HepG2 (cell line): Measurements from ENCODE around the gene ENTPD7. TPM values are rescaled to one million over a fixed set of nuclear protein-coding genes. Genes with fewer than 3 reads are reported as not detected.

Experiments
- ATF4 ChIP-seq, 2 experiments: fragments of 450-650 bp in 1 of 2; sonication (generic) in 1 of 2; formaldehyde crosslinking; IDR thresholded peaks; 2 replicates each; pipeline versions ENCODE4 v1.5.0 to v1.8.0; 2020 to 2022; ENCODE audit warnings: mild to moderate bottlenecking in 1 of 2, missing genetic modification reagents in 1 of 2
- ATM ChIP-seq: fragments of 450-650 bp; IDR thresholded peaks from 2 replicates; pipeline ENCODE4 v1.7.1; 2017; ENCODE audit warnings: mild to moderate bottlenecking, borderline replicate concordance
- HES4 ChIP-seq: sonication (generic); formaldehyde crosslinking; IDR thresholded peaks from 2 replicates; pipeline ENCODE4 v1.9.0; 2021; ENCODE audit warnings: mild to moderate bottlenecking, missing genetic modification reagents, borderline replicate concordance
- JUN ChIP-seq: sonication (generic); formaldehyde crosslinking; IDR thresholded peaks from 2 replicates; pipeline ENCODE4 v1.4.0; 2020; ENCODE audit warnings: mild to moderate bottlenecking, missing genetic modification reagents
- KDM1A ChIP-seq: IDR thresholded peaks from 2 replicates; pipeline ENCODE4 v1.6.1; 2016; ENCODE audit warnings: missing compliant biosample characterization
- MED13 ChIP-seq: sonication (generic); formaldehyde crosslinking; IDR thresholded peaks from 2 replicates; pipeline ENCODE4 v1.5.0; 2020; ENCODE audit warnings: missing genetic modification reagents
- MXD1 ChIP-seq: sonication (generic); formaldehyde crosslinking; IDR thresholded peaks from 2 replicates; pipeline ENCODE4 v1.4.0; 2020; ENCODE audit warnings: mild to moderate bottlenecking, missing genetic modification reagents
- NFE2 ChIP-seq: sonication (generic); formaldehyde crosslinking; IDR thresholded peaks from 2 replicates; pipeline ENCODE4 v1.4.0; 2020; ENCODE audit warnings: missing genetic modification reagents
- PHF5A ChIP-seq: IDR thresholded peaks from one replicate; pipeline ENCODE4 v1.6.1; 2018; ENCODE audit warnings: low read depth, missing genetic modification reagents; ENCODE audit not compliant: unreplicated experiment
- RBM22 ChIP-seq: fragments of 200-400 bp; formaldehyde crosslinking; optimal IDR thresholded peaks from 2 replicates; pipeline ENCODE3; 2017; ENCODE audit warnings: mild to moderate bottlenecking, low read length, moderate library complexity
- RFXANK ChIP-seq: IDR thresholded peaks from 2 replicates; pipeline ENCODE4 v1.6.1; 2016
- SALL2 ChIP-seq: sonication (generic); formaldehyde crosslinking; IDR thresholded peaks from 2 replicates; pipeline ENCODE4 v1.8.1; 2023; ENCODE audit warnings: mild to moderate bottlenecking, missing genetic modification reagents, inconsistent platforms
- TOE1 ChIP-seq: sonication (generic); formaldehyde crosslinking; IDR thresholded peaks from 2 replicates; pipeline ENCODE4 v1.4.0; 2020; ENCODE audit warnings: mild to moderate bottlenecking, missing genetic modification reagents
- ZBED4 ChIP-seq: sonication (generic); formaldehyde crosslinking; IDR thresholded peaks from 2 replicates; pipeline ENCODE4 v1.4.0; 2020; ENCODE audit warnings: missing genetic modification reagents, borderline replicate concordance
- ZBTB21 ChIP-seq: sonication (generic); formaldehyde crosslinking; IDR thresholded peaks from 2 replicates; pipeline ENCODE4 v1.4.0; 2020; ENCODE audit warnings: missing genetic modification reagents
- ZHX2 ChIP-seq, 2 experiments: sonication (generic) in 1 of 2; formaldehyde crosslinking in 1 of 2; IDR thresholded peaks; 2 replicates each; pipeline versions ENCODE4 v1.6.1 to v1.9.0; 2014 to 2022; ENCODE audit warnings: antibody characterized with exemption in 1 of 2, borderline replicate concordance in 1 of 2, inconsistent platforms in 1 of 2, low read depth in 1 of 2, missing genetic modification reagents in 1 of 2
- ZNF670 ChIP-seq: sonication (generic); formaldehyde crosslinking; IDR thresholded peaks from 2 replicates; pipeline ENCODE4 v1.8.0; 2022; ENCODE audit warnings: mild to moderate bottlenecking, missing genetic modification reagents, borderline replicate concordance
- ZNF776 ChIP-seq: sonication (generic); formaldehyde crosslinking; IDR thresholded peaks from 2 replicates; pipeline ENCODE4 v1.4.0; 2020; ENCODE audit warnings: mild to moderate bottlenecking, missing genetic modification reagents
- polyA plus RNA-seq, 8 experiments: library from polyadenylated mRNA; depleted of rRNA in 3 of 8; stranded (reverse) in 7 of 8; unstranded in 1 of 8; fragments of >200 nt; fragmentation: Illumina TruSeq in 4 of 8; extraction: Trizol in 4 of 8; gene quantifications; 2 replicates each; pipeline versions ENCODE4 v1.2.1 to v1.2.3, GENCODE V29; 2011 to 2016; ENCODE audit warnings: low read depth in 4 of 8, missing spikeins in 1 of 8, mixed read lengths in 1 of 8; ENCODE audit not compliant: insufficient read depth in 1 of 8
- total RNA-seq, 5 experiments: library from RNA; depleted of rRNA; stranded (reverse); fragments of >200 nt; fragmentation: Illumina TruSeq; extraction: Trizol; gene quantifications; 2 replicates each; pipeline ENCODE4 v1.2.3, GENCODE V29; 2016; ENCODE audit warnings: low read depth in 1 of 5

Gene ENTPD7
- total and polyA plus RNA-seq, 2 of the 13 experiments (the other 11 are each of a cell fraction or from before 2014, with no cell fraction given), result 7.6 to 36.5 TPM

GRCh38 chr10:99732033-99732842, 72.9 kb downstream of the ENTPD7 start, which contains the start of the genes COX15 and CUTC (continued):
- TF ChIP-seq ZNF670 (CRISPR knock-in tag) (peak; percentile 61; the same call in 1 of the 2 replicates), PHF5A (CRISPR knock-in tag) (peak; percentile 10), MXD1 (peak; percentile 61; the same call in 1 of the 2 replicates), HES4 (CRISPR knock-in tag) (peak; percentile 86; the same call in 1 of the 2 replicates), ZBTB21 (CRISPR knock-in tag) (no peak; the same call in 1 of the 2 replicates), JUN (no peak), ATF4 (CRISPR knock-in tag; IDR thresholded peaks at IDR 0.05) (peak in 1 of 2 experiments; percentile 55; a peak in 1 of 4 replicates), NFE2 (CRISPR knock-in tag) (no peak), ZHX2 (IDR thresholded peaks at IDR 0.05; ENCODE audit: low read depth) (no peak), ZHX2 (CRISPR knock-in tag; IDR thresholded peaks at IDR 0.05; ENCODE audit: borderline replicate concordance) (no peak), MED13 (CRISPR knock-in tag) (0 out of 2 replicates have a peak, but pooled peaks have one; percentile 34), KDM1A (CRISPR knock-in tag) (no peak), RBM22 (no peak), SALL2 (CRISPR knock-in tag) (0 out of 2 replicates have a peak, but pooled peaks have one; percentile 6), TOE1 (CRISPR knock-in tag) (0 out of 2 replicates have a peak, but pooled peaks have one; percentile 16), ZNF776 (CRISPR knock-in tag) (no peak; the same call in 1 of the 2 replicates), ZBED4 (CRISPR knock-in tag) (no peak), RFXANK (CRISPR knock-in tag) (no peak), ATM (no peak)
